Upper lobe of left lung (tissue), 6 donors: ENCODE results near the gene PSMD11. TPM values are rescaled to one million over a fixed set of nuclear protein-coding genes. Genes with fewer than 3 reads are reported as not detected.

Experiments
- ATAC-seq, 2 donors: fragments of 200-7000 bp; cut with Tn5 transposase; one replicate each; pipeline ENCODE4 v1.9.1; 2022; ENCODE audit warnings: mild to moderate bottlenecking in 2 of 2, moderate library complexity in 2 of 2; ENCODE audit not compliant: low FRiP score in 2 of 2
- DNase-seq, 2 donors: peaks; one replicate each; pipeline ENCODE4 v3.0.0-alpha.2; 2019 to 2020
- H3K27ac ChIP-seq, 4 donors: fragments of 200-600 bp; sonication (generic); one replicate each; pipeline ENCODE4 v1.5.1; 2016 to 2019
- H3K27me3 ChIP-seq, 4 donors: fragments of 200-600 bp; sonication (generic); one replicate each; pipeline ENCODE4 v1.5.1; 2017 to 2019
- H3K36me3 ChIP-seq, 4 donors: fragments of 200-600 bp; sonication (generic); one replicate each; pipeline ENCODE4 v1.5.1; 2016 to 2019
- H3K4me1 ChIP-seq, 4 donors: fragments of 200-600 bp; sonication (generic); one replicate each; pipeline ENCODE4 v1.5.1; 2018 to 2019
- H3K4me3 ChIP-seq, 4 donors: fragments of 200-600 bp; sonication (generic); one replicate each; pipeline ENCODE4 v1.5.1; 2017 to 2019; ENCODE audit warnings: mild to moderate bottlenecking in 2 of 4, moderate library complexity in 1 of 4
- H3K9me3 ChIP-seq, 4 donors: fragments of 200-600 bp; sonication (generic); one replicate each; pipeline ENCODE4 v1.5.1; 2018 to 2019
- CTCF ChIP-seq, 6 experiments: fragments of 450-650 bp in 4 of 6; fragments of 200-600 bp in 2 of 6; sonication (generic) in 2 of 6; IDR thresholded peaks; one replicate each; pipeline ENCODE4 v1.5.1; 2016 to 2019; ENCODE audit warnings: antibody characterized with exemption in 6 of 6
- EP300 ChIP-seq, 4 donors: sonication (generic); formaldehyde crosslinking; IDR thresholded peaks; one replicate each; pipeline ENCODE4 v1.5.1; 2017; ENCODE audit warnings: antibody characterized with exemption in 4 of 4, control low read depth in 2 of 4
- POLR2A ChIP-seq, 4 donors: fragments of 450-650 bp; IDR thresholded peaks; one replicate each; pipeline ENCODE4 v1.5.1; 2016 to 2017; ENCODE audit warnings: antibody characterized with exemption in 4 of 4, mild to moderate bottlenecking in 2 of 4
- POLR2AphosphoS5 ChIP-seq, 2 donors: sonication (generic); formaldehyde crosslinking; IDR thresholded peaks; one replicate each; pipeline ENCODE4 v1.5.1; 2017; ENCODE audit warnings: antibody characterized with exemption in 2 of 2
- WGBS, 2 donors: methylation state at CpG; one replicate each; pipeline ENCODE4 v1.1.5; 2017 to 2018; 5-methylcytosine and 5-hydroxymethylcytosine counted together
- total RNA-seq, 6 donors: library from RNA; depleted of rRNA in 4 of 6; stranded (reverse); fragments of >200 nt in 4 of 6; gene quantifications; one replicate each; pipeline versions ENCODE4 v1.1.0 to v1.2.1, GENCODE V29; 2016 to 2021
- donor health status: DM: no; HTN: no; CAD: no; lungs with moderate emphysema.
- donor health status: DM: no; HTN: yes; CAD: no; lungs with severe emphysema.

The PSMD11 gene
- total RNA-seq, 6 donors from 2014 or later = 42.4 to 71.4 (median 62.8) TPM

- Histone ChIP-seq H3K27ac (peak within 1 kb of the TSS; percentile 56 to 71 (median 65)), H3K36me3 (peaks cover 0 to 7% (median 3%) of the 10 kb centered on the region in 4 donors), H3K27me3 (no peaks in the 10 kb centered on the region), H3K4me1 (peaks cover 14 to 29% (median 18%) of the 10 kb centered on the region in 4 donors), H3K9me3 (no peaks in the 10 kb centered on the region), H3K4me3 (peak within 1 kb of the TSS; percentile 55 to 88 (median 72))
- TF ChIP-seq POLR2AphosphoS5 (IDR thresholded peaks at IDR 0.05) (no peak), POLR2A (IDR thresholded peaks at IDR 0.05) (peak in 1 of 4 donors; percentile 3), EP300 (IDR thresholded peaks at IDR 0.05) (no peak), CTCF (IDR thresholded peaks at IDR 0.05) (peak in 1 of 6 experiments; percentile 31)
- DNase-seq = peak; percentile 69 to 96
- ATAC-seq = peak in 1 of 2 donors; percentile 61
- WGBS, 2 donors = 1% methylated on average over 25 to 45 of the region's 135 CpGs
Observed at GRCh38 chr17:32486701-32487472, 42.6 kb downstream of the PSMD11 start, which contains the start of gene CDK5R1. TSS of gene CDK5R1 (plus strand) at chr17:32486993. CDS start at chr17:32487621, 628 bp downstream.

- whole genome bisulfite sequencing, 2 donors = 26 to 82% methylated on average over 20 to 33 of the region's 59 CpGs
- peaks cover 16 to 29% (median 19%) of the 10 kb centered on the region in 4 donors for H3K4me1 ChIP-seq
- peak in 1 of 2 donors; percentile 77 for DNase-seq
Observed at GRCh38 chr17:32487473-32488176, 43.3 kb downstream of the PSMD11 start.

GRCh38 chr17:32488177-32488542, 43.9 kb downstream of the PSMD11 start:
- H3K36me3 ChIP-seq = peaks cover 0 to 2% (median 0%) of the 10 kb centered on the region in 4 donors
- H3K4me1 ChIP-seq = peaks cover 16 to 29% (median 19%) of the 10 kb centered on the region in 4 donors
- ATAC-seq (no peak), DNase-seq (no peak)
- no peak overlapping the region for H3K27ac ChIP-seq
- peak overlapping the region in 2 of 4 donors; percentile 71 to 72 for H3K4me3 ChIP-seq
- no peak for TF ChIP-seq POLR2AphosphoS5 (IDR thresholded peaks at IDR 0.05)
- no peak for TF ChIP-seq CTCF (IDR thresholded peaks at IDR 0.05)
- TF ChIP-seq POLR2A (IDR thresholded peaks at IDR 0.05) = no peak
- 94 to 97% methylated on average over 16 of the region's 16 CpGs for WGBS, 2 donors
- H3K27me3 ChIP-seq = no peaks in the 10 kb centered on the region
- H3K9me3 ChIP-seq = no peaks in the 10 kb centered on the region

More at GRCh38 chr17:32487473-32488176, 43.3 kb downstream of the PSMD11 start:
- H3K27me3 ChIP-seq = no peaks in the 10 kb centered on the region
- peaks cover 0 to 3% (median 0%) of the 10 kb centered on the region in 4 donors for H3K36me3 ChIP-seq
- ATAC-seq = no peak
- H3K4me3 ChIP-seq = peak overlapping the region; percentile 55 to 88 (median 72)
- H3K27ac ChIP-seq = peak overlapping the region in 1 of 4 donors; percentile 47
- TF ChIP-seq POLR2A (IDR thresholded peaks at IDR 0.05) (no peak), EP300 (IDR thresholded peaks at IDR 0.05) (no peak), POLR2AphosphoS5 (IDR thresholded peaks at IDR 0.05) (no peak), CTCF (IDR thresholded peaks at IDR 0.05) (no peak)
- H3K9me3 ChIP-seq = no peaks in the 10 kb centered on the region

- ATAC-seq (no peak), DNase-seq (peak in 1 of 2 donors; percentile 20)
- no peaks in the 10 kb centered on the region for H3K9me3 ChIP-seq
- peaks cover 0 to 5% (median 0%) of the 10 kb centered on the region in 4 donors for H3K36me3 ChIP-seq
- H3K27ac ChIP-seq = no peak overlapping the region
- TF ChIP-seq CTCF (IDR thresholded peaks at IDR 0.05) (no peak), POLR2AphosphoS5 (IDR thresholded peaks at IDR 0.05) (no peak), POLR2A (IDR thresholded peaks at IDR 0.05) (no peak), EP300 (IDR thresholded peaks at IDR 0.05) (no peak)
- 93 to 96% methylated on average over 12 to 13 of the region's 13 CpGs for WGBS, 2 donors
- H3K27me3 ChIP-seq = no peaks in the 10 kb centered on the region
- peak overlapping the region in 1 of 4 donors; percentile 71 for H3K4me3 ChIP-seq
- H3K4me1 ChIP-seq = peaks cover 16 to 29% (median 20%) of the 10 kb centered on the region in 4 donors
Observed at GRCh38 chr17:32488604-32489180, 44.4 kb downstream of the PSMD11 start.
